Midbrain (tissue), 1 donor: ENCODE results near the gene GPR35.

Experiments
- DNase-seq: peaks from one replicate; lab custom pipeline; 2025; lab: John Stamatoyannopoulos, UW

The GPR35 gene

GRCh38 chr2:240589375-240589774 lies 35.9 kb upstream of the GPR35 start:
- DNase-seq, result no peak

DNA sequence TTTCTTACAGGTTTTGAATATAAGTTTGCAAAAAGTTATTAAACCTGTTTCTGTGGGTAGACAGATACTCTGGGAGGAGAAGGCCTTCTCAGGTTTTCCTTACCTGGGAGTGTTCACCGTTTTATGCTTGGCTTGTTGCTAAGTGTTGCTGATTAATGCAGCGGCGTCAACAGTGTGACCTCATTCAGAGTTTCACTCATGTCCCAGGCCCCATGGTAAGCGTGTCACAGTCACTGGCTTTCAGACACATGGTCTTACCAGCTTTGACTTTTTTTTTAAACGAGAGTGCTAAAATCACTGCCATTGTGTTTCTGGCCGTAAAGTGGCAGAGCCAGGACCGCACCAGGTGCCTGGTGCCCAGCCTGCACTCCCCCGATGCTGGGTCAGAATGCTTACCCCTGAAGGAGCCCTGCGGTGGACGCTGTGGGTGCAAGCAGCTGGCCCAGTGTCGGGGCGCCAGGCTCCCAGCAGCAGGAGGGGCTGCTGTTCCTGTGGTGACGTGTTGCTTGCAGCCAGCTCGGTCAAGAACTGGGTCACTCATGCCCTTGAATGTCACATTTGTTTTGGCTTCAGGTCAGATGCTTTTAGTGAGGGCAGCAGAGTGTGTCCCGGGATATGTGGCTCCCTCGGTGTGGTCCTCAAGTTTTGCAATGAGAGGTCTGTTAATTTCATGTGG lies 35.3 kb upstream of the GPR35 start:
- peak; percentile 18 for DNase-seq

GRCh38 chr2:240590681-240591111 lies 34.6 kb upstream of the GPR35 start:
- DNase-seq, result no peak

GRCh38 chr2:240591226-240591625 lies 34.1 kb upstream of the GPR35 start:
- DNase-seq, result no peak

DNA sequence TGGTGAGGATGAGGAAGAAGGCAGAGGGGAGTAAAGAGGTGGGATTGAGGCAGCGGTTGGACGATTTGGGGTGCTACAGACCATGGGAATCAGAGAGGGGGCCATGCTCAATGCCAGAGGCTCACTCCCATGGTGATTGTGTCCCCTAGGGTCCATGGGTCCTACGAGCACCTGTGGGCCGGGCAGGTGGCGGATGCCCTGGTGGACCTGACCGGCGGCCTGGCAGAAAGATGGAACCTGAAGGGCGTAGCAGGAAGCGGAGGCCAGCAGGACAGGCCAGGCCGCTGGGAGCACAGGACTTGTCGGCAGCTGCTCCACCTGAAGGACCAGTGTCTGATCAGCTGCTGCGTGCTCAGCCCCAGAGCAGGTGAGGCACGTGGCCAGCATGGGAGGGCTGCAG lies 33.5 kb upstream of the GPR35 start:
- no peak for DNase-seq

DNA sequence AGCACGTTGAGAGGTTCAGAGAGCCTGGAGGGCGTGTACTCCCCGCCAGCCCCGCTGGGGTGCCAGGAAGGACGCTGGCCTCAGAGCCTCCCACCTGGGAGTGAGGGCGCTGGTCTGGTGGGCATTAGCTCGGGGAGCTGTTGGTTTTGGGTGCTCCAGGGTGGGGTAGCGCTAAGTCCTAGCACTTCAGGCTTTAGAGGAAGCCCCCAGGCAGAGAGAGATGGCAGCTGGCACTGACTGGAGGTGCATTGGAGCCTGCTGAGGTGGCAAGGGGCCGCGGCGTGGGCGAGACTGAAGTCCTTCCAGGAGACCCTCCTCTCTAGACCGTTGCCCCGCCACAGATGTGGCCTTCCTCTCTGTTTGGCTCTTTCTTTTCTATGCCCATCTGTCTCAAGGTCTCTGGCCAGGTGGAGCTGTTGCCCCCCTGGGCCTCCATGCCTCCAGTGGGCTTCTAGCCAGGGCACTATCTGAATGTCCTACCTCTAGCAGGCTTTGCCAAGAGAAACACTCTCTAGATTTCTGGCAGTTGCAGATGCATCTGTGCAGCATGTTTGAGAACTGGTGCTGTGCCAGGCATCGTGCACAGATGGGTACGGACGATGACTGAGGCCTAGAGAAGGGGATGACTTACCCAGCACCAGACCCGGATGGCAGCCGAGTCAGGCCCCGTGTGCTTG lies 32.1 kb upstream of the GPR35 start:
- no peak for DNase-seq

DNA sequence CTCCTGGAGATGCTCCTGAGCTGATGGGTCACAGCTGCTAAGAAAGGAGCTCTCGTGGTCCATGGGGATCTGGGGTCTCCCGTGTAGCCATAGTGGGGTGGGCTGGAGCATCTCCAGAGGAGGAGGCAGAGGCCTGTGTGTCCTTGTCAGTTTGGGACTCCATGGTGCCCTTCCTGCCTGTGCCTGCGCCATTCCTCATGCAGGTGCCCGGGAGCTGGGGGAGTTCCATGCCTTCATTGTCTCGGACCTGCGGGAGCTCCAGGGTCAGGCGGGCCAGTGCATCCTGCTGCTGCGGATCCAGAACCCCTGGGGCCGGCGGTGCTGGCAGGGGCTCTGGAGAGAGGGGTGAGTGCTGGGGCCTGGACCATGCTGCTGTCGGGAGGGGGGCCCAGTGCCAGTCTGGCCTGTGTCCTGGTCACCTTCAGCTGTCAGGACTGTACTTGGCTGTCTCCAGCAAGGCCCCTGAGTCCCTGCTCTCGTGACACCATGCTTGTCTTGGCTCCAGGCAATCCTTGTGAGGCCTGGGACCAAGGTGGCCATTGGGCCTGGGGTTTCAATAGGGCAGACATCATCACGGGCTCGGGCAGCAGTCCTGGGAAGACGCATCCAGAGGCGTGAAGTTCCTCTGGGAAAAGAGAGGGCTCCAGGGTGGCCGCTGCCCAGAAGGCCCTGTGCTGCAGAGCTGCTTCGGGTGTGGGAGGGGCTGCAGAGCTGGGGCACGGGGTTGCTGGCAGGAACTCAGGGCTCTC lies 31.4 kb upstream of the GPR35 start:
- DNase-seq, result no peak

GRCh38 chr2:240594511-240595380 lies 30.5 kb upstream of the GPR35 start:
- no peak for DNase-seq

DNA sequence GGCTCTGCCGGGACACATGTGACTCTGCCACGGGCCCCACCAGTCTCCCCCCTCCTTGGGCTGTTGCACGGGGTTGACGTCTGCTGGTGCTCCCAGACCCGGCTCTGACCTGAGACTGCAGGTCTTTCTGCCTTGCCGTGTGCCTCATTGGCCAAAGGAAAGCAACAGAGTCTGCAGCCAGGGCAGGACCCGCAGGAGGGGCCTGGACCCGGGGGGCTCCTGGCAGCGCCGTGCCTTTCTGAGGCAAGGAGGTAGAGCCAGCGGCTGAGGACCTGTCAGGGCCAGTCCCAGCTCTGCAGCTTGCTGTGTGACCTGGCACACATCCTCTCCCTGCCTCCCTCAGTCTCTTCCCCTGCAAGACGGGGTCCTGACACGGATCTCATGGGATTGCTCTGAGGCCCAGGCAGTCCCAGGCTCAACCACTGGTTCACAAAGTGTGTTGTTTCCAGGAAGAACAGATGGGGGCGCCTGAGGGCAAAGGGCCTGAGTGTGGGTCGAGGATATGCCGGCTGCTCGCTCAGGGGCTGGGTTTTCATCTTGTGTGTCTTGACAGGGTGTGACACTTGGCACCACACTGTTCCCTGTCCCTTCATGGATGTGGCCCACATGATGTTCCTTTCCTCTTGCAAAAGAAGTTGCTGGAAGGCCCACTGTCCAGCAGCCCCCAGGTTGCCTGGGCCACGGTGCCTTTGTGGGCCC lies 29.8 kb upstream of the GPR35 start:
- no peak for DNase-seq

- no peak for DNase-seq
These were observed 29.2 kb upstream of the GPR35 start for GRCh38 chr2:240596080-240596460.

GRCh38 chr2:240596491-240596931 lies 28.8 kb upstream of the GPR35 start:
- DNase-seq, result peak; percentile 80

GRCh38 chr2:240597054-240597418 lies 28.2 kb upstream of the GPR35 start:
- DNase-seq, result no peak

DNA sequence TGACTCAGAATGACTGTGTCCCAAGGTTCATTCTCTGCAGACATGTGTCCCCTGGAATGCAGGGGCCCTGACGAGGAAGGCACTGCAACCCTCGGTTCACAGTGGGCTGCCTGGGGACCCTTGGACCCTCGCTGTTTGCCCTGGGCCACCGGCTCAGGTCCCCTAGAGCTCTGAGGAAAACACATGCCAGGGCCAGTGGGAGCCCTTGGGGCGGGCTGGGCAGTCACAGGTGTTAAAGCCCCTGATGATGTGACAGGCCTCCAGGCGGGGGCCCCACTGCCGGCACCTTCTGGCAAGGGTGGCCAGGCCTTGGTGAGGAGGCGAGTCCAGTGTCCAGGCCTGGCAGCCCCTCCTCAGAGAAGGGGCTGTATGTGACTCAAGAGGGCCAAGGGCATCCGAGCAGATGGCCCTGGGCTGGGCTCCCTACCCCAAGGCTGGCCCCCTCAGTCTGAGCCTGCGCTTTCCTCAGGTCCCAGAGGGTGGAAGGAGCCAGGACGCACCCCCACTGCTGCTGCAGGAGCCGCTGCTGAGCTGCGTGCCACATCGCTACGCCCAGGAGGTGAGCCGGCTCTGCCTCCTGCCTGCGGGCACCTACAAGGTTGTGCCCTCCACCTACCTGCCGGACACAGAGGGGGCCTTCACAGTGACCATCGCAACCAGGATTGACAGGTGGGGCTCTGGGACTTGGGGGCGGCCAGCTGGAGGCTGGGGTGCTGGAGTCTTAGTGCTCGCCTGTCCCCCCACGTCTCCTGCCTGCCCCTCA lies 27.7 kb upstream of the GPR35 start:
- no peak for DNase-seq

GRCh38 chr2:240598311-240598911 lies 26.9 kb upstream of the GPR35 start:
- DNase-seq, result no peak

DNA sequence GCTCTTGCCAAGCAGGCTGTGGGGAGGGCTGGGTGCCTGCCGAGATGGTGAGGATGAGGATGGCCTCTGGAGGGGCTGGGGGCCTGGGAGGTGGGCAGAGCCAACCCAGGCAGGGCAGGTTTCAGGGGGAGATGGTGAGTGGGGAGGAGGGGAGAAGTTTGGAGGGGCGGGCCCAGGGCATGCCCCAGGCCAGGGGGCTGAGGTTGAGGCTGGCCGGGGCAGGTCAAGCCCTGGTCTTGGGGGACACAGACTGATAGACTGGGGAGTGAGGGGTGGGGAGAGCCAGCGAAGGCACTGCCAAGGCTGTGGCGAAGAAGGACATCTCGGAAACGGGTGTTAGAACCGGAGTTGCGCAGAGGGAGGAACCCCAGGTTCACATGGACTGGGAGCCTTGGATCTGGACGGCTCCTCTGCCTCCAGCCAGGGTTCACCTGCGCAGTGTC lies 26.1 kb upstream of the GPR35 start:
- DNase-seq, result no peak

DNA sequence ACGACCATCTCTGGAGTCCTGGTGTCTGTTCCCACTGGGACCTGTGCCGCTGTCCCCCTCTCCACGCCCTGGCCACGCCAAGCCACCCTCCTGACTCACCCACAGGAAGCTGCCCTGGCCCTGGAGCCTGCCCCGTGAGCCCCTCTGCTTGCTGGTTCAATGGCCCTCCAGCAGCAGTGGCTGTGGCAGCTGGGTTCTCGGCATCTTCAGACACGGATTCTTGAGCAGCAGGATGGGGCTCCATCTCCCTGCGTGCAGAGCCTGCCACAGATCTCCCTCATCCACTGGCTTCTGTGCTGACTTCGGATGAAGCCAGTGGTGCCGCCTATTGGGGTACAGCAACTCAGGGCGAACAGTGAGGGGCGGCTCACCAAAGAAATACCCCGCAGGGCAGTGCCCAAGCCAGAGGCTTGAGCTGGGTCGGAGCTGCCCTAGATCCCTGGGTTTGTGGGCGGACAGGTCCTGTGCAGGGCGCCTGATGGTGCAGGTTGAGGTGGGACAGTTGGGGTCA lies 24.8 kb upstream of the GPR35 start:
- DNase-seq, result no peak

DNA sequence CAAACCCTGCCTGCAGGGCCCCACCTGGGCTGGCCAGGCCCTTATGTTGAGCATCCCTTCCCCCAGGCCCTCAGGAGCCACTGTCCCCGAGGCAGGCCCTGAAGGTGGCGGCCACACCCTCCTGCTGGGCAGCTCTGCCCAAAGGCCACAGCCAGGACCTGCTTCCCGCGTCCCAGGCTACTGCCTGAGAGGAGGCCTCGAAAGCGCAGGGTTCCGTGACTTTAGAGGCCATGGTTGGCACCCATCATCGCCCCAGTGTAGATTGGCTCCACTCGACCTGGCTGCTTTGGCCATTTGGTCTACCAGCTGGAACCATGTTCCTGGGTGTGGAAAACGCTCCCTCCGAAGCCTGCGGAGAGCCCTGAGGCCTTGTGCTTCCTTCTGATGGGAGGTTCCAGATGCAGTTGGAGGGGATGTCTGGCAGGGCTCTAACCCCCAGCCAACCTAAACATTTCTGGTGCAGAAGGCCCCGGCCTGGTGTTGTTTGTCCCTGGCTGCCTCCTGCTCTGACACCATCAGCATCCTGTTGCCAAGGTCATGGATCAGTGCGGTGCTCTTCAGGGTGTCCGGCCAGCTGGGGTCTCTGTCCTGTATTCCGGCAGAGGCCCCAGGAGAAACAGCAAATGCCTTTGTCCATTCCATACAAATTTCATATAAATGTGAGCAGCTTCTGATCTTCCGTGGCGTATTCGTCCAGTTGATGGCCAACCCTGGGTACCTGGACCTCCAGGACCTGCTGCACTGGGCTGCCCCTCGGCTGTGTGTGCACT lies 24.0 kb upstream of the GPR35 start:
- no peak for DNase-seq

GRCh38 chr2:240601831-240602160 lies 23.5 kb upstream of the GPR35 start:
- DNase-seq, result no peak

- no peak for DNase-seq
These were observed 22.8 kb upstream of the GPR35 start for GRCh38 chr2:240602266-240603050.
